ENCODE measurements around the gene FURIN.
"Not testable (repeated sequence)": the region's sequence is repeated elsewhere in the genome, so short reads cannot be mapped to it uniquely, and the experiment has no call there.

Gene FURIN

DNA sequence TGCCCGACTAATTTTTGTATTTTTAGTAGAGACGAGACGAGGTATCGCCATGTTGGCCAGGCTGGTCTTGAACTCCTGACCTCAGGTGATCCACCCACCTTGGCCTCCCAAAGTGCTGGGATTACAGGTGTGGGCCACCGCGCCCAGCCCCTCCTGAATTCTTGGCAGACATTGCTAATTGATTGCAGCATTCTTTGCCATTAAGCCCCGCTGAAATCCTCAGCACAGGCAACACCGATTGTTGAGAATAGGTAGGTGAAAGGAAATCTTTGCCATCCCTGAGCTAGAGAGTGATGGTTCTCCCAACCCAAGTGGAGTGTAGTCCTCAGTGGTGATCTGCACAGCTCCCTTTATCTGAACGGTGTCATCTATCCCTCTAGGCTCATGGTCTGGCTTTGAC, 36.4 kb downstream of the FURIN start:
- DNase-seq, result no peak

DNA sequence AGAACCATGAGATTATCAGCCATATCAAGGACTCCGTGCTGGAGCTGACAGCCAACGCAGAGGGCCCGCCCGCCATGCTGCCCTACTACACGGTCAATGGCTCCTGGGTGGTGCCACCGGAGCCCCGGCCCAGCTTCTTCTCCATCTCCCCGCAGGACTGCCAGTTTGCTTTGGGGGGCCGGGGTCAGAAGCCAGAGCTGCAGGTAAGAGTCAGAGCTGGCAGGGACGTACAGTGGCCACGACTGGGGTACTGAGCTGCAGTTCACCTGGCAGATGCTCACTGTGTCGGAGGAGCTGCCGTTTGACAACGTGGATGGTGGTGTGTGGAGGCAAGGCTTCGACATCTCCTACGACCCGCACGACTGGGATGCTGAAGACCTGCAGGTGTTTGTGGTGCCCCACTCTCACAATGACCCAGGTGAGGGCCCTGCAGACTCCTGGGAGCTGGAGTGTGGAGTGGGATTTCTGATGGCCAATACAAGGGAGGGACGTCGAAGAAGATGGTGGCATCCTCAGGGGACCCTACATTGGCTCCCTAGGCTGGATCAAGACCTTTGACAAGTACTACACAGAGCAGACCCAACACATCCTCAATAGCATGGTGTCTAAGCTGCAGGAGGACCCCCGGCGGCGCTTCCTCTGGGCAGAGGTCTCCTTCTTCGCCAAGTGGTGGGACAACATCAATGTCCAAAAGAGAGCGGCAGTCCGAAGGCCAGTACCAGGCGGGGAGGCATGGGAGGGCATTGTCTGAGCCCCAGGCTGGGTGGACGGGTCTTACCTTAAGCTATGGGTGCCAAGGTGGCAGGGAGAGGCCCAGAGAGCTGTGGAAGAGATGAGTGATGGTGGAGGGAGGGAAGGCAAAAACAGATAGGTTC, 37.2 kb downstream of the FURIN start:
- no peak for DNase-seq

DNA sequence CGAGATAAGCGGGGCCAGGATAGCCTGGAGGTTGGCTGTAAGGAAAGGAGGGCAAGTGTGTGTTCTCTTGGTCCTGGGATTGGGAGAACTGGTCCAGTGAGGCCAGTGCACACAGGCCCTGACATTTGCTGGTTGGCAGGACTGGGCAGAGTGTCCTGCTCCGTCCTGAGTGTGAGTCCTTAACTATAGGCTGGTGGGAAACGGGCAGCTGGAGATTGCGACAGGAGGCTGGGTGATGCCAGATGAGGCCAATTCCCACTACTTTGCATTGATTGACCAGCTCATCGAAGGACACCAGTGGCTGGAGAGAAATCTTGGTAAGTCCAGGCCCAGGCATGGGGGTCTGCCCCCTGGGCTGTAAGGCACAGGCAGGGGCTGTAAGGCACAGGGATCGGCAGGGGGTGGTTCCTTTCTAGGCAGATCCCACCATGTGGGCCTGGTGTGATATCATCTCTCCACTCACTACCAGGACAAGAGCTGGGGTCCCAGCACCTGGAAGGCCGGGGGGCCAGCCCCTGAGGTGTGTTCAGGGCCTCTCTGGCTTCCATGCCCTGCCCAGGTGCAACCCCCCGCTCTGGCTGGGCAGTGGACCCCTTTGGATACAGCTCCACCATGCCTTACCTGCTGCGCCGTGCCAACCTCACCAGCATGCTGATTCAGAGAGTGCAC, 37.9 kb downstream of the FURIN start:
- no peak for DNase-seq

DNA sequence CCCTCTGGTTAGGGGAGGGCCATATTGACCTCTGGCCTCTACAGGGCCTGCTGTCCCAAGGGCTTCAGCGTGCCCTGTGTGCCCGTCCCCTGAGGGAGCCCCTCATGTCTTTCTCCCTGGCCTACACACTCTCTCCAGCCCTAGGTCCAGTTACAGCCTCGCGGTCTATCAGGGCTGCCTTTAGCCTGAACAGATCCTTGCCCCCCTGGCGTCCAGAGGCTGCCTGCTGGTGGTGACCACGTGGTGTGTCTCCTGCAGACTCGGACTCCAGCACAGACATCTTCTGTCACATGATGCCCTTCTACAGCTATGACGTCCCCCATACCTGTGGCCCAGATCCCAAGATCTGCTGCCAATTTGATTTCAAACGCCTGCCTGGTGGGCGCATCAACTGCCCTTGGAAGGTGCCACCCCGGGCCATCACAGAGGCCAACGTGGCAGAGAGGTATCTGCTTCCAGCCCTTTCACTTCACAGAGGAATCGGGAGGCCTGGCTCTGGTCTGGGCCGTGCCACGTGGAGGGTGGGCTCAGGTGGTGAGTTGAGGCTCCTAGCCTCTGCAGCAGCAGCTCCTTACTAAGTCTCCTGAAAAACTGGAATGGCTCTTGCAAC, 38.8 kb downstream of the FURIN start:
- DNase-seq, result no peak

DNA sequence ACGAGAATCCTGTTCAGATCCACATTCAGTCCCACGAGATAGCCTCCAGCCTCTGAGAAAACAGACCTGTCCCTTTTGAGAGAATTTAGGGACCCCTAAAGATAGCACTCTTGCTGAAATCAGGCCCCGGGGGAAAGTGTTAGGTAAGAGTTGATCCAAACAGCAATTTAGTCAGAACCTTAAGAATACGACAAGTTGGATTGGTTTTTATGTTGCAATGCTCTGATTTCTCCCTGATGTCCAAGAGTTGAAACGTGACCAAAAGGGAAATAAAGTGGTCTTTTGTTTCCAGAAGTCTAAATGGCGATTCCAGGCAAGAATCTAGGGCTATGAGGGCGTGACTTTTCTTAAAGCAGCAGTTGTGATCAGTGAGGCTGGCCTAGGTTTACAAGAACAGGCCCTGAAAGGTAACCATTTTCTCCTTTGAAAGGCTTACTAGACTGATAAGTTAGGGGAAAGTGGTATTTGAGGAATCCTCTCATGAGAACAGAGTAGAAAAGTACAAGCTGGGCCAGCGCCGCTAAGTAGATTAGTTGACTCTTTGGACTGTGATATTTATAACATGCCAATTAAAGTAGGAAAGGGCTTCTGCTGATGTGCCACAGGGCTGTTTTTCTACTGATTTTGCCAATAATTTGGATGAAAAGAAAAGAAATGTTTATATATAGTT, 39.6 kb downstream of the FURIN start:
- no peak for DNase-seq

DNA sequence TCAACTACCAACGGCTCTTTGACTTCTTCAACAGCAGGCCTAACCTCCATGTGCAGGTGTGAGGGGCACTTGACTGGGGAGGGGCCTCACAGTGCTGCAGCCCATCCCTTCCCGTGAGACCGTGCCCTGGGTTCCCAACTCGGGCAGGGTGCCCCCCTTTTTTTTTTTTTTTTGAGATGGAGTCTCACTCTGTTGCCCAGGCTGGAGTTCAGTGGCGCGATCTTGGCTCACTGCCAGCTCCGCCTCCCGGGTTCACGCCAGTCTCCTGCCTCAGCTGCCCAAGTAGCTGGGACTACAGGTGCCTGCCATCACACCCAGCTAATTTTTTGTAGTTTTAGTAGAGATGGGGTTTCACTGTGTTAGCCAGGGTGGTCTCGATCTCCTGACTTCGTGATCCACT, 41.1 kb downstream of the FURIN start:
- not testable (repeated sequence) for DNase-seq

DNA sequence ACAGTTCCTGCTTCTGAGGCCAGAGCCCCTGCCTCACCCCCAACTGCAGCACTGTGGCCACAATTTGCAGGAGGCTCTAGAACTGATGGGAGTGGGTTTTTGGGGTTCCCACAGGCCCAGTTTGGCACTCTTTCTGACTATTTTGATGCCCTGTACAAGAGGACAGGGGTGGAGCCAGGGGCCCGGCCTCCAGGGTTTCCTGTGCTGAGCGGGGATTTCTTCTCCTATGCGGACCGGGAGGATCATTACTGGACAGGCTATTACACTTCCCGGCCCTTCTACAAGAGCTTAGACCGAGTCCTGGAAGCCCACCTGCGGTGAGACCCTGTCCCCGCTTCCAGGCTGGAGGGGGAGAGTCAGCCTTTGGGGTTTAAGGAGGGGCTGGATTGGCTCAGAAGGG, 41.6 kb downstream of the FURIN start:
- no peak for DNase-seq

DNA sequence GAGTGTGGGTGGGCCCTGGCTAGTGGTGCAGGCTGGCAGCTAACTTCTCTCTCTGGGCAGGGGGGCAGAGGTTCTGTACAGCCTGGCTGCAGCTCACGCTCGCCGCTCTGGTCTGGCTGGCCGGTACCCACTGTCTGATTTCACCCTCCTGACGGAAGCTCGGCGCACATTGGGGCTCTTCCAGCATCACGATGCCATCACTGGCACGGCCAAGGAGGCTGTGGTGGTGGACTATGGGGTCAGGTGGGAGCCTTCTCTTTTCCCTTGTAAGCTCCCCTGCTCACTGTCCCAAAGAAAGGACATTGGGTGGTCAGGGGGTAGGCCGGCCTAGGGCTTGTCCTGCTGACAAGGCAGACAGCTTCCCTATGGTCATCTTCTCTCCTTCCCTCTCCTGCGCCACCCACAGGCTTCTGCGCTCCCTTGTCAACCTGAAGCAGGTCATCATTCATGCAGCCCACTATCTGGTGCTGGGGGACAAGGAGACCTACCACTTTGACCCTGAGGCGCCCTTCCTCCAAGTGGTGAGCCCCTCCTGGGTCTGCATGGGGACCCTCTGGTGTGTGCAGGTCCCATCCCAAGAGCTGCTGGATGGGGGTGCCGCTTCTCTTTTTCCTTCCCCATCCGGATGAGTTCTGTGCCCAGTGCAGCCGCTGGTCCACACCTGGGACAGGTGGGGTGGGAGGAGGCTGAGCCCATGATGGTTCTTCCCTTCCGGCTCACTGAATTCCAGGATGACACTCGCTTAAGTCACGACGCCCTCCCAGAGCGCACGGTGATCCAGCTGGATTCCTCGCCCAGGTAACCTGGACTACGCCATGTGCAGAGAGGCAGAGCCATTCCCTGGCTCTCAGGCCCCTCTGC, 42.3 kb downstream of the FURIN start:
- DNase-seq, result no peak

DNA sequence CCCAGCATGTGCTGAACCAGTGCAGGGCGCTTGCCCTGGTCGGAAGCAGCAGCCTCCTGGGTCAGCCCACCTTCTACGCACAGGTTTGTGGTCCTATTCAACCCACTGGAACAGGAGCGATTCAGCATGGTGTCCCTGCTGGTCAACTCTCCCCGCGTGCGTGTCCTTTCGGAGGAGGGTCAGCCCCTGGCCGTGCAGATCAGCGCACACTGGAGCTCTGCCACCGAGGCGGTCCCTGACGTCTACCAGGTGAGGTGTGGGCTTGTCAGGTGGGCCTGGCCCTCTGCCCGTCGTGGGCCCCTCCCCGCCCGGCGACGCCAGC, 42.9 kb downstream of the FURIN start:
- no peak for DNase-seq

DNA sequence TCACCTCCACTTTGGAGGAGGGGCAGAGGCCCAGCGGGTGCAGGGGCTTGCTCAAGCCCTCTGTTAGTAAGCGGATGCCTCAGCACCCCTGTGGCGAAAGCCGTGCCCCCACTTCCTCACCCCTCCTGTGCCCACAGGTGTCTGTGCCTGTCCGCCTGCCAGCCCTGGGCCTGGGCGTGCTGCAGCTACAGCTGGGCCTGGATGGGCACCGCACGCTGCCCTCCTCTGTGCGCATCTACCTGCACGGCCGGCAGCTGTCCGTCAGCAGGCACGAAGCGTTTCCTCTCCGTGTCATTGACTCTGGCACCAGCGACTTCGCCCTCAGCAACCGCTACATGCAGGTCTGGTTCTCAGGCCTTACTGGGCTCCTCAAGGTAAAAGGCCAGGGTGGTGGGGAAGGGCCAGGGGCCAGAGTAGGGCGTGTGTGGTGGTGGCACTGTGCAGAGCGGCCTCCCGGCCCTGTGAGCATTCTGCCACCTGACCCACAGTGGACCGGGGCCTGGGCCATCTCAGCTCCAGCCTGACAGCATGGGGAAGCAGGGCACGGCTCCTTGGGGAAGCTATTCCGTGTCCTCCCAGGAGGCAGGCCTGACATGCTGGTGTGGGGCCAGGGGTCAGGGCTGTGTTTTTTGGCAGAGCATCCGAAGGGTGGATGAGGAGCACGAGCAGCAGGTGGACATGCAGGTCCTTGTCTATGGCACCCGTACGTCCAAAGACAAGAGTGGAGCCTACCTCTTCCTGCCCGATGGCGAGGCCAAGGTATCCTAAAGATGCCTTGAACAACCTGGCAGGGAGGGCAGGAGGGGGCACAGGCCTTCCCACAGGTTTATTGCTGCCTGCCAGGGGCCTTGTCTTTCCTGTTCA, 43.8 kb downstream of the FURIN start:
- no peak for DNase-seq

DNA sequence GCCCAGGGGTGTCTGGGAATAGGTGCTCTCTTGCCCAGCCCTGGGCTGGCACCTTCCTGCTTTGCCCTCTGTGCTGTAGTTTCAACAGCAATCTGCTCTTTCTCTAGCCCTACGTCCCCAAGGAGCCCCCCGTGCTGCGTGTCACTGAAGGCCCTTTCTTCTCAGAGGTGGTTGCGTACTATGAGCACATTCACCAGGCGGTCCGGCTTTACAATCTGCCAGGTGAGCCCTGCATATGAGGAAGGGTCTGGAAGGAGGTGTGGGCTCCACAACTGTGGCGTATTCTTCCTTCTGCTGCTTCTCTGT, 44.3 kb downstream of the FURIN start:
- no peak for DNase-seq

DNA sequence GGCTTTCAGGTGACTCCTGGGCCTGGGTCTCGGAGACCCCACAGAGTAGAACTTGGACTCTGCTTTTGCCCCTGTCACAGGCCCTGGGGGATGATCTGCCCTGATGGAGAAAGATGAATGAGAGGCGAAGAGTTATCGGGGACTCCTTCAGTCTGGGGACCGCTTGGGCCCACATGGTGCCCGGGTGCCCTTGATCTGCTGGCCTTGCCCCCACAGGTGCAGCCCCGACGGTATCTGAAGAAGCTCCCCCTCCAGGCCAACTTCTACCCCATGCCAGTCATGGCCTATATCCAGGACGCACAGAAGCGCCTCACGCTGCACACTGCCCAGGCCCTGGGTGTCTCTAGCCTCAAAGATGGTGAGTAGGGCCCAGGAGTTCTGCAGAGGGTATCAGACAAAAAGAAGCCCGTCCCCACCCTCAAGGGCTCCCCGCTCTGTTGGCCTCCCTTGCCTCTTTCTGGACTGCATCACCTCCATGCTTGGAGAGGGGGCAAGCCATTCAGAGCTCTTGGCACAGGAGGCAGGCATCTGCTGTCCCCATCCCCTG, 45.1 kb downstream of the FURIN start:
- no peak for DNase-seq

DNA sequence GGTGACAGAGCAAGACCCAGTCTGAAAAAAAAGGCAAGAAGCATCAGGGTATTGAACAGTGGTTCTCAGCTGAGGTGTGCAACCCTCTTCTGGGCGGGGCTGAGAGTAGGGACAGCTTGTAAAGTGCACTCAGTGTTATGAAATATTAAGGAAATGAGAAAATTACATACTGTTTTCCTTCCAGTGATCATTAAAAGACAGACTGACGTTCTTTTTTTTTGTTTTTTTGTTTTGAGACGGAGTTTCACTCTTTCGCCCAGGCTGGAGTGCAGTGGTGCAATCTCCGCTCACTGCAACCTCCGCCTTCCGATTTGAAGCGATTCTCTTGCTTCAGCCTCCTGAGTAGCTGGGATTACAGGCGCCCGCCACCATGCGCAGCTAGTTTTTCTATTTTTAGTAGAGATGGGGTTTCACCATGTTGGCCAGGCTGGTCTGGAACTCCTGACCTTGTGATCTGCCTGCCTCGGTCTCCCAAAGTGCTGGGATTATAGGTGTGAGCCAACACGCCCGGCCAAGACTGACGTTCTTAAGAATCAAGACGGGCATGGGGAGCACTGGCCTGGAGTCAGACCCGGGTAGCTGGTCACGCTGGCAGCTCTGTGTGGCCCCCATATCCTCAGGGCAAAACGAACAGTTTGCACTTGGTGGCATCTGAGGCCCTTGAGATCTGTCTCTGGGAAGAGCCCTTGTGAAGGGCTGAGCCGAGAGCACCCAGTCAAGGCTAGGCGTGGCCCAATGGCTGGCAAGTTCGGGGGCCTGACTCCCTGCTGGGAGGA, 46.1 kb downstream of the FURIN start:
- DNase-seq, result no peak

DNA sequence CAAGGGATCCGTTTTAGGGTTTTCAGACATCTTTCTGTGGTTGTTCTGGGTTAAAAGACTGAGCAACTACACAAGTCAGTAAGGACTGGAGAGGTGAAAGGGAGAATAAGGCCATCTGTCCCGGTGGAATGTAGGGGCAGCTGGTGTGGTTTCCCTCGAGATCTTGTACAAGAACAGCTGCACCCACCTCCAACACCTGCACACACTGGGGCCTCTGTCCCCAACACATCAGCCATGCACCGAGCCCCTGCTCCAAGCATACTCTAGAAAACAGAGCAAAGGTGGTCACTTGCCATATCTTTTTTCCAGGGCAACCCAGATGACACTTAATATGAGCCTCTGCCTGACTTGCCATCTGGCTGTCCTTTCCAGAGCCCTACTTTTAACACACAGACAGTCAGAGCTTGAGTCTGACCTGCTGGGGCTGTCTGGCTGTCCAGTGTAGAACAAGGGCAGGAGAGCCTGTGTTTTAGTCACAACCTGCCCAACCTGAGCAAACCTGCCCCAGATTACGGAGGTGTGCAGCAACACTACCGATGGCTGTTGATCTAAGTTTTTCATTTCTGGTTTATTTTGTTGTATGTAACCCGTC, 46.9 kb downstream of the FURIN start:
- no peak for DNase-seq

DNA sequence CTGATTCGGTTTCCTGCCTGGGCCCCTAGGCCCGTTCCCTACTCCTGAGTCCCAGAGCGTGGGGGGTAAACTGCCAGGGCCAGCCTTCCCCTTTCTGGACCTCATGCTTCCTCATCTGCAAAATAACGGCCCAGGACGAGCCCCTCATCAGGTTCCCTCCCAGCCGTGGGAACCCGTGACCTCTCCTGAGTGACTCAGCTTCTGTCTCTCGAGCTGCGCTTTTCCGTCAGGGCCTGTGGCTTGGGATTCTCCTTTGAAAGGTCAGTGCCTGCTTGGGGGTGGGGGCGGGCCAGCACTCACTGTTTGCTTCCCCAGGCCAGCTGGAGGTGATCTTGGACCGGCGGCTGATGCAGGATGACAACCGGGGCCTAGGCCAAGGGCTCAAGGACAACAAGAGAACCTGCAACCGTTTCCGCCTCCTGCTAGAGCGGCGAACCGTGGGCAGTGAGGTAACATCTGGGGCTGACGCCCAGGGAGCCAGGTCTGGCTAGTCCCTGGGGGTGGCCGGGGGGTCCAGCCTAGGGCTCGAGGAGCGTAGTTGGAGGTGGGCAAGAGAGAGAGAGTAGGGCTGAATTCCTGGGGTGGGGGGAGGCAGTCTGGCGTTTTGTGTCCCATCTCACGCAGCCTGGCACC, 47.5 kb downstream of the FURIN start:
- DNase-seq, result no peak

DNA sequence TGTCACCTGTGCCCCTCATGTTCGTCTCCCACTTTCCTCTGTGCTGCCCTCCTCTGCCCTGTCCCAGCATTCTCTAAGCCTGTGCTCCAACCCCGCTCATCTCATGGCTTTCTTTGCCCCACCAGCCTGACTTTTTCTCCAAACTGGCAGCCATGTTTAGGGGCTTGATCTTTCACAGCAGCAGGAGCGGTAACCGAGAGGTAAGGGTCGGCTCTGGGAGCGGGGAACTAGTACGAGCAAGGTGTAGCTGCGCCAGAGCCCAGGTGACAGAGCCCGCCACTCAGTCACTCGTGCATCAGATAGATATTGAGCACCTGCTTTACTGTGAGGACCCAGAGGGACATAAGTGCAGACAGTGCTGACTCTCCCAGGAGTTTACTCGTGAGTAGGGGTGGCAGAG, 48.1 kb downstream of the FURIN start:
- DNase-seq, result no peak

DNA sequence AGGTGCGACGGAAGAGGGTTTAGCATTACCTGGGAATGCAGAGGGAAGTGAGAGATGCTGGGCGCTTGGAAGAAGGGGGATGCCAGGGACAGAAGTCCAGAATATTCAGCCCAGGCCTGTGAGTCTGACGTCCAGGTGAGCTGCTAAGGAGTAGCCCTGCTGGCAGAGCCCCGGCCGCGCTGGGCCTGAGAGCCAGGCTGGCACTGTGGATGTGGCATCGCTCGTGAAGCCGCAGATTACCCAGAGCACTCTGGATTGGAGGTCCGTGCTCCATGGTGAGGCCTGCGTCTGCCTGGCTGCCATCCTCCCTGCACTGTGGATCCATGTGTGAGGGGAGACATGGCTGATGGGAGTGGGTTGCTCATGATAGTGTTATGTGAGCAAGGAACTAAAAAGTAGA, 49.2 kb downstream of the FURIN start:
- no peak for DNase-seq

DNA sequence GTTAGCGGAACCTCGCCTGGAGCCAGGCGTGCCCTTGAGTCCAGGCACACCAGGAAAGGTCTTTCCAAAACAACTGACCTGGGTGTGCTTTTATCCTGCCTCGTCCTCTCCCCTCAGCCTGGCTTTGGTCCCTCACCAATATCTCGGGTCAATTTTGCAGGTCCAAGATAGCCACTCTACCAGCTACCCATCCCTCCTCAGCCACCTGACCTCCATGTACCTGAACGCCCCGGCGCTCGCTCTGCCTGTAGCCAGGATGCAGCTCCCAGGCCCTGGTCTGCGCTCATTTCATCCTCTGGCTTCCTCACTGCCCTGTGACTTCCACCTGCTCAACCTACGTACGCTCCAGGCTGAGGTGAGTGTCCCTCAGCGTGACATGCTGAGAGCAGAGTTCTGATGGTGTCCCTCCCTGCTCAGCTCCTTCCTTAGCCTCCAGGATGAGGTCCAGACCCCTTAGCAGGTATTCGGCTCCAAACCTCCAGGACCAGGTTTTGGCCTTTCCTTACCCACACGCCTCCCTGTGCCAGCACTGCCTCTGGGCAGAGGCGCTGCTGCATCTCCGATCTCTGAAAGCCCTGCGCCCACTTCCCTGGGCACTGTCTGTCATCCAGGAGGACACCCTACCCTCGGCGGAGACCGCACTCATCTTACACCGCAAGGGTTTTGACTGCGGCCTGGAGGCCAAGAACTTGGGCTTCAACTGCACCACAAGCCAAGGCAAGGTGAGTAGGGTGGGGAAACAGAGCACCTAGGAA, 49.8 kb downstream of the FURIN start:
- DNase-seq, result no peak

DNA sequence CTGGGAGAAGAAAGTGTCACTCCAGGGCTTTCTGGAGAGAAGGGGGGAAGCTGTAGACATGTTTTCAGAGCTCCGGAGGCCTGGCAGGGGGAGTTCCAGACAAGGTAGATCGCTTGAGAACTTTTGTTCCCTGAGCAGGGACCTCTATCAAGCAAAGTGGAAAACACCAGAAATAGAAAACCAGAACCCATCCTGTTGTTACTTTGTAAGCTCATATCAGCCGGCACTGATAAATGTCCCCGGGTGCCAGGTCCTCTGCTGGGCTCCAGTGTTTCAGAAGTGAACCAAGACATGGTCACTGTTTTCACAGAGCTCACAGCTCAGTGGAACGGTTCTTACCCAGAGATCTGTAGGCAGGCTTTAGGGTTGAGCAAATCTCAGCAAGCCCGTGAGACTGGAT, 50.4 kb downstream of the FURIN start:
- DNase-seq, result no peak

All from COR-L47 (cell line).